ENCODE data around the gene CDH22.

Gene CDH22

DNA sequence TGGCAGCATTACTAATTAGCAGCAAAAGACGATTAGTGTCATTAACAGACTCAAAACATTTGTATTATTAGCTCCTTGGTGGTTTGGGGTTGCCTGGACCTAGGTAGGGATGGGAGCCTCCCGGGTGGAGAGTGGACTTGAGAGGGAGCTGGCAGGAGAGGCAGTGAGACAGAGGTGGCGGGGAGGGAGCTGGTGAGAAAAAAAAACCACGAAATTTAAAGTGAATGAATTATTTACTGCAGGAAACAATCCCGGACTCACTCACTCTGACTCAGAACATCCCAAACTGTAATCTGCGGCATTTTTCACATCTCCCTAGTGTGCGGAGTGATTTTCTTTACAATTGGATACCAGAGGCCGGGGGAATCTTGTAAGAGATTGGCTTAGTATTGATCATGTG is 14.3 kb upstream of the CDH22 start:
- no peak for DNase-seq

DNA sequence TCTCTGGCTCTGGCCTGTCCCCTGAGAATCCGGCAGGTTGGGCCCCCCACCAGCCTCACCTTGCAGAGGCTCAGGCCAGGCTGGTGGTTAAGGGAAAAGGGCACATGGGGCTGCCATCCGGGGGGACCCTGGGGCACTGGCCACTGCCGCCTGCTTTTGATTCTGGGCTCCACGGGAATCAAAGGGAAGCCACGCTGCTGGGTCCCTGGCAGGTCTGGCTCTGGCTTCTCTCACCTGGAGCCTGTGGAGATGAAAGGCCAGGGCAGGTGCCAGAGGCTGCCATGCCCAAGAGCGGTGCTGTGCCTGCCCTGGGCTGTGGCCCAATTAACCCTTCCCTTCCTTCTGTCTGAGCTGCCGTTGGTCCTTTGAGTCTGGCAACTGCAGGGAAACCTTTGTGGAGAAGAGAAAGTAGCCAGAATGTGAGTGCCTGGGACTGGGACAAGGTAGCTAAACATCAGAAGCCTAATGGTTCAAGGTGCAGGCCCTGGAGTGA is 9.4 kb upstream of the CDH22 start:
- DNase-seq = no peak

DNA sequence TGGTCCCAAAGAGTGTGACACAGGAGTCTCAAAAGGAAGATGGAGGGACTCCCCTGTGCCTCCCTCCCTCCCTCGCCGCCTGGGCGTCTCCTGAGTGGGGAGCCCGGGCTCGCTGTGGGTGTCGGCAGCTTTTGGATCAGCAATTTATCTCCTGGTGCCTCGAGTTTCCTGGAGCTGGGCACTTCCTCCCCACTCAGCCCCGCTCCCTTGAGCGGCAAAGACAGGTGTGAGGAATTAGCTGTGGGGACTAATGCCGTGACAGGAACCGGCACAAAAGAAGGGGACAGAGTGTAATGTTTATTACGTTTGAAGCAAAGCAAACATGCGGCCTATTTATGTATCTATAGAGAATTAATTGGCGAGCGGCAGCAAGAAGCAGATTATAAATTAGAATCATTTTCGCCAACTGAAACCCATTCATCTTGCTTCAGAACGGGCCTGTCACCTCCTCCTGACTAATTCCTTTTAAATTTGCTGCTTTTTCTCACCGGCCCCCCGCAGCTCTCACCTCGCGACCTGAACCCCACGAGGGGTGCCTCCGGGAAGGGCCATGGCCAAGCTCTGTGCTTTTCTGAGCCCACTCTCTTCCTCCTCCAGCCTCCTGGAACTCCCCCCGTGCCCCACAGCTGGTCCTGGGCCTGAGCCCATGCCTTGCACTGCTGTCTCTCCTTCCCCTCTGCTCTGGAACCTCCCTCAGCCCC is 8.8 kb upstream of the CDH22 start:
- no peak for DNase-seq

DNA sequence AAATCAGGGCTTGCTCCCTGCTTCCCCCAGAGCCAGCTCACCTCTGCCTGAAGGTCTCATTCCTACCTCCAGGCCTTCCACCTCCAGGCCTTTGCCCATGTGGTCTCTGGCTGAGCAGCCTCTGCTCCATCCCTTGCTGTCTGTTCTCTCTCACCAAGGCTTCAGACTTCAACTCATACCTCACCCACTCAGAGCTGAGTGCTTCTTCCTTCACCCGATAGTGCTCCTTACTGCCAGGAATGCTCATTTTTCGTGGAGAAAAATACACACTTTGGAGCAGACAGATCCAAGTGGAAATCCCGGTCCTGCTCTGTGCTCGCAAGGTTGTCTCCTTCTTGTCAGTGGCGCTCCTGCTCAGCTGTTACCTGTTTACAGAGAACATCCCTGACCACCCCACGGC is 7.0 kb upstream of the CDH22 start:
- DNase-seq = no peak

DNA sequence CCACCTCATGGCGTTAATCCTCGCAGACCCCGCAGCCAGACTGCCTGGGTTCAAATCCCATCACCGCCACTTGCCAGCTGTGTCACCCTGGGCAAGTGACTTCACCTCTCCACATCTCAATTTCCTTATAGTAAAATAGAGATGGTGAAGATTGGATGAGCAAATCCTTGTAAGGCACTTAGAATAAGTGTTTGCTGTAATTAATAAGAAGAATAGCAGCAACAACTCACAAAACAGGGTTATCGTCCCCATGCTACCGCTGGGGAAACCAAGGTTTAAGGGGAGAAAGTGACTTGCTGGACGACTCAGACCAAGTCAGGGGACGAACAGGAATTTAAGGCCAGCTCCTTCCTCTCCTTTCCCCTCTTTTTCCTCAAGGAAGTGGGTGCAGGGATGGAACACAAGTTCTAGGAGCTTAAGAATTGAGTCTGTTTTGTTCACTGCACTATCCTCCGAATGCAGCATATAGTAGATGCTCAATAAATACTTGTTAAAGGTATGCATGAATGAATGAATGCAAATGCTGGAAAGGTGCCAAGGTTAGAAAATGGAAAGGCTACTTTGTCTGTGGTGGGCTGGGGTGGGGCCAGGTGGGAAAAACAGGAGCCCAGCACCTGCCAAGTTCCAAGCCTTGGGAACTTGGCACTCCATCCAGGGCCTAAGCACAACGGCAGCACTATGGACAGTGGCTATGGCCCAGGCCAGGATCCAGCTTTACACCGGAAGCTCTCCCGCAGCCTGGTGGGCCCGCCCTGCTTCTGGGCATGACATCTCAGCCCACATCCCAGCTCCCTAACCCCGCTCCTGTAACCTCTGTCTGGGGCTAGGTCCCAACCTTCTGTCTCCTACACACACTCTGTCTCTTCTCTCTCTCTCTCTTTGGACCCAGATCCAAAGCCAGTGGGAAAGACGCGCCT is 4.9 kb upstream of the CDH22 start:
- no peak for DNase-seq

DNA sequence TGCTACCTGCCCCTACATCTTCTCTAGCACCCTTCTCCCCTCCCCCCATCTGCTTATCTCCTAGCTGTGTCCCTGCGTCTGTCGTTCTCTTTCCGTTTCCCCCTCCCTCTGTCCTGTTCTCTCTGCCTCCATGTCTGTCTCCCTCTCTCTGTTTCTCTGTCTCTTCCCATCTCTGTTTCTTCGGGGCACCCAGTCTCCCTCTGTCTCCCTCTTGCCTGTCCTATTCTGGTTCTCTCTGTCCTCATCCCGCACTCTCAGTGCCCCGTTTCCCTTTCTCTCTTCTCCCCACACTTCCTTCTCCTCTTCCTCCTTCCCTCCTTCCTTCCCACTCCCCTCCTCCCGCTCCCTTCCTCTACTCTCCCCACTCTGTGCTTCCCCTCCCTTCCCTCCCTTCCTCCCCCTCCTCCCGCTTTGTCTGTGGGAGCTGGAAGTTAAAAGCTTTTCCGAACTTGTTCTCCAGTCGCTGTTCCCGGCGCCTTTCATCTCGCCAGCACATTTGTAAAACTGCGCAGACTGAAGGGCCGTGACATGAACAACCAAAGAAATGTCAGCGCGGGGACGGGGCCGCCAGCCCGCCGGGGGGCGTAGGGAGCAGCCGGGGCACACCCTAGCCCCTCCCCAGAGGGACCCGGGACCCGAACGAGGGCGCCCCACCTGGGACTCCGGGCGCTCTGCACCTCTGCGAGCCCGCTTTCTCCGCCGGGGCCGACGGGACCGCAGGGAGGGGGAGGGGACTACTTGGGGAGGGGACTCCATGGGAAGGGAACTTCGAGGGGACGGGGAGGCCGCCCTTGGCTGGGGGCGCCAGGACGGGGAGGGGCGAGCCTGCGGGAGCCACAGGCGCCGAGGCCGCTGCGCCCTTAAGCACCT is 4.0 kb upstream of the CDH22 start:
- peak; percentile 26 to 79 for DNase-seq

DNA sequence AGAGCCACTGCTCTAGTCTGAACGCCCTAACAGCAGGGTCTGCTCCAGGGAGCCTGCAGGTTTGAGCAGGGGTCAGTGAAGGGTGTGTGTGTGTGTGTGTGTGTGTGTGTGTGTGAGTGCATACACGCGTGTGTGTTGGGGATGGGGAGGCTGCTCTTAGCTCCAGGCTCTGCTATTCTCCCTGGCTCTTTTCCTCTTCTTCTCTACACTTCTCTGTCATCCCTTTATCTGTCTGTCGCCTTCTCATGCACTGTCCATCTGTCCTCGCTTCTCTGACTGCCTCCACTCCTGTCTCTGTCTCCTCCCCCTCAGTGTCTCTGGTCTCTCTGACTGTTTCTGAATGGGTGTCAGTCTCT is 3.4 kb upstream of the CDH22 start:
- DNase-seq = no peak

DNA sequence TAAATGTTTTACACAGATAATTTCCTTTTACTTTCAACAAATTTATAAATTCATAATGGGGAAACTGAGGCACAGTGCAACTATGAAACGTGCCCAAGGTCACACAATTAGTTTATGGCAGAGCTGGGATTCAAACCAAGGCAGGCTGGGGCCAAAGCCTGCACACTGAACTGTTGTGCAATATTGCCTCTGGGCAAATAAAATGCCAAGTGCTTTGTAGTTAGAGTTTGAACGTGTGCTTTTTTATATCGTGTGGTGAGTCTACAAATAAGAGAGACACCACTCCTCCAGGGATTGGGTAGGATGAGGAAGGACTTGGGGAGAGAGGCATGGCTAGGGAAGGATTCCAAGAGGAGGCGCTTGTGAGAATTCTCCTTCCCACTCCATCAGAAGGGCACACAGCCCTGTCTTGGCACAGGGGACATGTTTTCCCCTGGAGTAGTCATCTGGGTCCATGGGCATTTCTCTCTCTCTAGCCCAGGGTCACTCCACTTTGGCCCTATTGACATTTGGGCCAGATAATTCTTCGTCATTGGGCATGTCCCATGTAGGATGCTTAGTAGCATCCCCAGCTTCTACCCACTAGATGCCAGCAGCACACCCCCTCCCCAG is 2.8 kb upstream of the CDH22 start:
- no peak for DNase-seq

DNA sequence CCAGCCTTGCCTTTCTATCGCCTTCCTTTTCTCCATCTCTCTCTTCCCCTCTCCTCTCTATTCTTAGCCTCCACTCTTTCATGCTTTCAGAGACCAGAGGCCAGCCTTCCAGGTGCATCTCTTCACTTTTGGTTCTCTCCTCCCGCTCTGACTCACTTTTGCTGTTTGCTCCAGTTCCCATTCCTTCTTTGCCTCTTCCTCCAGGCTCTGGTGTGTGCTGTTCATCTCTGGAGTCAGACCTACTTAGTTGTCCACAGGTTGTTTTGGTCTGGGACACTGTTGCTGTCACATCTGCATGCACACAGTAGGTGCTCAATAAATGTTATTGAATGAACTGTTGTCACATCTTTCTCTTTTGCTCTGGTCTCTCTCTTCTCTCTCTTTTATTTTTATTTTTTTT is 1.6 kb upstream of the CDH22 start:
- DNase-seq = no peak

DNA sequence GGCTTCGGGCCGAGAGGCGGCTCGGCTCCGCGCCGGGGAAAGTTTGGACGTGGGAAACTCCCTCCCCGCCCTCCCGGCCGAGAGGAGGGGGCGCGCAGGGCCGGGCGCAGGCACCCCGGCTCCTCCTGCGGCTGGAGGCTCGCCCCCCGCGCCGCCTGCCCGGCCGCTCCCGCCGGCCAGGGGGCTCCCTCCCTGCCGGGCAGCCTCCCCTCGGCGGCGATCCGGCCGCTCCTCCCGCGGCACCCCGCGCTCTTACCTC is 370 bp downstream of the CDH22 start:
- DNase-seq = no peak

DNA sequence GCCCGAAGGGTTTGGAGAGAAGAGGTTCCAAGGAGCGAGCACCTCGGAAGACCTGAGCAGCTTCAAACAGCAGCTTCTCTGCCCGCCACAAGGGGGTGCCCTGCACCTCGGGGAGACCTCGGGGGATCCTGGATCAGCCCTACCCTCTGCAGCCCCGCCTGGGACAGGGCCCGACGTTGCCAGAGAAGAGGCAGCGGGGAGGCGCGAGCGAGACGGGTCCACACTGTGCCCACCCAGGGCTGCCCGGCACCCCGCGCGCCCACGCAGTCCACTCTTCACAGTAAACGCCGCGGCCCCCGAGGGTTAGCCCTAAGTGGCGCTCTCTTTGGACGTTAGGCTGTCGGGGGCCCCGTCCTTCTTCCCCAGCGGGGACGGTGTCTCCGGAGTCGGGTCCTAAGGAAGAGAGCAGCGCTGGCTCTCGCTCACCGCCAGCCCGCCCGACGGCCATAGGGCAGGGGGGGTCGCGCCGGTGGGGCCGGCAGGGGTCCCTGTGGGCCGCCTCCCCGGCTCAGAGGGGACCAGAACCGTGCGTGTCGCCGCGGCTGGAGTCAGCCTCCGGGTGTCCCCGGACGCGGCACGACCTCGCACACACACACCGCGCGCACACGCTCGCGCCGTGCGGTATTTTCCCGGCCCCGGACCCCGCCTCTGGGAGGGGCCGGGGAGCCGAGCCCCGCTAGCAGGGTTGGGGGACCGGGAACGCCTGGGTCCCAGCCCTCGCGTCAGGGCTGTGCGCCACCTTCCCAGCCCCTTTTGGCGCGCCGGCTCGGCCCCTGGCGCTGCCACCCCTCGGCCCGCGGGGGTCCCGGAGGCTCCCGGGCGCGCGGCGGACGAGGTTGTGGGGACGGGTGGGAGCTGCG is 929 bp downstream of the CDH22 start:
- peak; percentile 42 to 88 for DNase-seq

DNA sequence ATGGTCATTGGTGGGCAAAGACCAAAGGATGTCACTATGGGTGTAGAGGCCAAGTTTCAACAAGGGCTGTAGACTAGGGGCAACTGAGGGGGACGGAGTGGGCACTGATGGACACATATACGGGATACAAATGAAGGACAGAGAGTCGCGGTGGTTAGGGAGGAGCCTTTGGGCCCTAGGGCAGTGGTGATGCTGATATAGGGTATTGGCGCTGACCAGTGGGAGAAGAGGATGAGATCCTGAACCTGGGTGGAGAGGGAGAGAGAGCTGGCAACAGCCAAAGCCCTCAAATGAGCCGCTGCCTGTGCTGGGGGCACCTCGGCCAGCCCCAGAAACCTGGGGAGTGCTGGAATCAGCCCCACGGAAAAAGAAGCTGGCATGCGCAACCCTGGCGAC is 1.6 kb downstream of the CDH22 start:
- no peak for DNase-seq

DNA sequence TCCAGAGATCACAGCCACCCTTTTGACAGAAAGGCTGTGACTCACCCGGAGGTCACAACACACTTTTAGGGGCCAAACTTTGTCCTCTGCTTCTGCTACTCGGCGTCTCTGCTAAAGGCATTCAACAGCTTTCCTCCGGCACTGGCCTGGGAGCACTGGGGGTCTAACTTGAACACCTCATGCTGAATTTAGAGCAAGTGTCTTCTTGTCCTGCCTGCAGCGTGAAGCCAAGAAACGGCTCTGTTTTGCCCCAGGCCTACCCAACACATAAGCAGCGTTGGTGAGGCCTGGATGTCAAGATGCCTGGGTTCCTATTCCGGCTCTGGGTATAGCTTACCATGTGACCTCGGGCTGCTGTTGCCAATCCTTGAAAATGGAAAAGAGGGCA is 2.3 kb downstream of the CDH22 start:
- no peak for DNase-seq

DNA sequence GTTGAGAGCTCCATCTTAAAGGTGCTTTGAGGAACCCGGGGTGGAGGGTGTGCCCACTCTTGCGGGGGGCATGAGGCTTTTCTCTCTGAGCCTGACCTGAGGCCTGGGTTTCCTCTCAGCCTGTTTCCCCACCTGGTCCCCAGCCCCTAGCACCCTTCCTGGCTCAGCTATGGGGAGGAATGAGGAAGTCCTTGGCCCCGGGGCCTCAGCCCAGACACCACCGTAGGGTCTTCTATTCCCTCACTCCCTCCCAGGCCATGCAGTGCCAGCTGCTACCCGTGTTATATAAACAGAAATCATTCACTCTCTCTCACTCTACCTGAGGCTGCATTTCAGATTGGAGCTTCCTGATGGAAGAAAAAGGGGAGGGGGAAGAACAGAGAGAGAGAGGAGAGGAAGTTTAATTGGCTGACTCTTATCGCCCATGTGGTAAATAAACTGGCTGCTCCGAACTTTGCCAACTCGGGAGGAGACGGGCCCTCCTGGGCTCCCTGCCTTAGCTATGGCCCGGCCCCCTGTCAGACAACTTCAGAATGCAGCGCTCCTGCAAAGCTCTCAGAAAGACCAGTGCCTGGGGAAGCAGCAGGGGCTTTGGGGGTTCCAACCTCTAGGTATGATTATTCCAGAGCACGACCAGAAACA is 2.8 kb downstream of the CDH22 start:
- no peak for DNase-seq

DNA sequence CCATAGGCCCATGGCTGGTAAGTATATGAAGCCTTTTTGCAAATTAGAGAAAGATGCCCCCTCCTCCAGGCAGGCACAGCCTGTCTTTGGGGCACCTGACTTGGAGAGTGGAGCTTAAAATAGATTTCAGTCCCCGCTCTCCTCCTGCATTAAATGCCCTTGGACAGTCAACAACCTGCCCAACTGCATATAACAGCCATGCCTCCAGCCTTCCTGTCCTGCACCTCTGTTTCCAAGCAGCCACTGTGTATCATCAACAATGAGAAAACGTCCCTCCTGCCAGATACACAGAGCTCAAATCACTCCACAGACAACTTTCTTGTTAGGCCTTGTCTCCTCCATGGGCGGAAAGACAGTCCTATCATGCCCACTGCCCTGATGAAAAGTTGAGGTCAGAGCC is 3.4 kb downstream of the CDH22 start:
- DNase-seq = no peak

DNA sequence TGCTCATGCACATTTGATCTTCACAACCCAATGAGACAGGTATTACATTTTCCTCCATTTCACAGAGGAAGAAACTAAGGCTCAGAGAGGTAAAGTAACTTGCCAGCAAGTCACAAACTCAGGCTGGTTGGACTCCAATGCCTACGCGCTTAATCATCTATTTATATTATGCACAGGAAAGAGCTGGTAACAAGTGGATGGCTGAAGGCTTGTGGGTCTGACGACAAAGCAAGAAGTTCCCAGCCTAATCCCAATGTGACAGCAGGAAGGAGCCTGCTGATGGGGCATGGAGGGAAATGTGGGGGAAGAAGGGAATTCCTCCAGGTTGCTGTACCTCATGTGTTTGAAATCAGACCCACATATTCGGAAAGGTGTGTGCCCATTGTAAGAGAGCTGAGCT is 3.9 kb downstream of the CDH22 start:
- DNase-seq = no peak

DNA sequence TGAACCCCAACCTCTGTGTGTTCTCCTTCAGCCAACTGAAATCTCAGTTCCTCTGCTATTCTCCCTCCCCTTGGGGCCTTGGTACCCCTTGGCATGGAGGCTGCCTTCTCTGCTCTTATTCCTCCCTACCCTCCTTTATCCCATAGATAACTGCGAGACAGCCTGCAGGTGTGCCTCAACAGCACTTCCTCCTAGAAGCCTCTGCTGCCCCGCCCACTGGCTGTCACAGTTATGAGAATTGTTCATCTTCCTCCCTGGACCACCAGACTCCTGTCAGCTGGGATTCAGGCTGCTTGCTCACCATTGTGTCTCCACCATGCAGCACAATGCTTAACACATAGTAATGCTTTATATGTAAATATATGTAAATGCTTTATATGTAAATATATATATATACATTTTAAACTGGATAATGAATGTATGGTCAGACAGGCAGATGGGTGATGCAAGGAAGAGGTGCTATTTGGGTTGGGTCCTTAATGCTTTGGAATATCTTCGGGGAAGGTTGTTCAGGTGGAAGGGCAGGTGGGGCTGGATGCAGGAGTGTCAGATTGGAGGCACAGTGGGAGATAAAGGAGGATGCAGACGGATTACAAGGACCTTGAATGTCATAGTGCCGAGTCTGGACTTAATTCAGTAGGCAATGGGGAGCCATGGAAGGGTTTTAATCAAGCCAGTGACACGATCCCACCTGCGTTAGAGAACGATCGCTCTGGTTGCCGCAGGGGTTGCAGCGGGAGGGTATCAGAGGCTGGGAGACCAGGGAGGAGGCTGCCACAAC is 4.9 kb downstream of the CDH22 start:
- DNase-seq = peak in 1 of 2 experiments; percentile 65

DNA sequence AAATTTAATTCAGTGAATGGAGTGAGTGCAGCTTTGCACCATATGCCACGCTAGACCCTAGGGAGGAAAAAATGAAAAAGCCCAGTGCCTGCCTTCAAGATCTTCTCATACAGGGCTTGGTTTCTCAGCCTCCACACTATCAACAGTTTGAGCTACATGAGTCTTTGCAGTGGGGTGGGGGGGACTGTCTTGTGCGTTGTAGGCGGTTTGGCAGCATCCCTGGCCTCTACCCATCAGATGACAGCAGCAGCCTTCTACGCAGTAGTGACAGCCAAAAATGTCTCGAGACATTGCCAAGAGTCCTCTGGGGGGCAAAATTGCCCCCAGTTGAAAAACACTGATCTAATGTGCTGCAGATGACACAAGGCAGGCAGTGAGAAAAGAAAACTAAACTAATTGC is 6.2 kb downstream of the CDH22 start:
- no peak for DNase-seq

DNA sequence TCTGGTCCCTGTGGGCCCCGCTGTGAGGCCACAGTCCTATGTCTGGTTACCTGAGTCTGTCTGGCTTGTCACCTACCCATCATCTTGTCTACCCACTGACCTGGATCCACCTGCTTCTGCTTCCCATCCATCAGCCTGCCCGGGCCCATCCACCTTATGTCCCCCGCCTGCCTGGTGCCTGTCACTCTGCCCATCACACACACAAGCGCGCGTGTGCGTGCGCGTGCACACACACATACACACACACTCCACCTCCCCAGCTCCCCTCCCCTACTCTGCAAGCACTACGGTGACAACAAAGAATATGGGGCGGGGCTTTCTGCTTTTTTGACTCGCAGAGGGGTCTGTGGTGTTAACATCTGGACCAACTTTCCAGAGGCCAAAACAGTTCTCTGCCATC is 8.0 kb downstream of the CDH22 start:
- DNase-seq = no peak

DNA sequence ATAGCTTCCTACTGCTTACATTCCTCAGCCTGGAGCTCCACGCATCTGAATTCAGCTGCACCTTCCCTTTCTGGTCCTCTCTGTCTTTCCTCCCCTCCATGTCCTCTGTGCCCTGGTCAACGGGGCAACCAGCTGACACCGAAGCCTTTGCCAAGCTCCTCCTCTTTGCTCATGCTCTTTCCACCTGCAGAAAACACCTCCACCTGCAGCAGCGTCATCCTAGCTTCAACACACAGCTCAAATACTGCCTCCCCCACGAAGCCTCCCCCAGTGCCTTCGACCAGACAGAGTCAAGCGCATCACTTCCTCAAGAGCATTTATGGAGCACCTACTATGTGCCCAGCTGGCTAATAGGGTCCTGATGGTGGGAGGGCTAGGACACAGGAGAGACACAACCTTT is 9.2 kb downstream of the CDH22 start:
- DNase-seq = no peak

DNA sequence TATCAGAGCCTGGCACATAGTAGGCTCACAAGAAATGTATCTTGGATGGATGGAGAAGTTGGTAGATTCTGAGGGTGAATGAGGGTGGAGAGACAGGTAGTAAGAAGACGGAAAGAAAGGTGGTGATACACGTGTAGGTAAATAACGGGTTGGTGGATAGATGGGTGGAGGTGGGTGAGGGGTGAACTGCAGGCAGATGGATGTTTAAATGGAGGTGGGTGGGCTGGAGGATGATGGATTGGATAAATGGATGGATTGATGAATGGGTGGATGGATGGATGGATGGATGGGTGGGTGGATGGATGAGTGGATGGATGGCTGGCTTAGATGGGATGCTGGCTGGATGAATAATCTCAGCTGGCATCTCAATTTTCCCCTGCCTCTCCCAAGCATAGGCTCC is 9.9 kb downstream of the CDH22 start:
- no peak for DNase-seq
